Left renal cortex interstitium (tissue), 4 donors: ENCODE data around the gene TMEM117. TPM values are rescaled to one million over a fixed set of nuclear protein-coding genes. Genes with fewer than 3 reads are reported as not detected.
"Not testable (repeated sequence)": the region's sequence is repeated elsewhere in the genome, so short reads cannot be mapped to it uniquely, and the experiment has no call there.

Experiments used
- DNase-seq, 4 donors: peaks; one replicate each; pipeline ENCODE4 v3.0.0-alpha.2; 2013; ENCODE audit warnings: low read depth in 4 of 4, low spot score in 2 of 4, missing footprints in 1 of 4
- polyA plus RNA-seq, 4 donors: library from polyadenylated mRNA; unstranded; fragments of 120-200 nt; gene quantifications; one replicate each; pipeline ENCODE4 v1.2.1, GENCODE V29; 2013; ENCODE audit not compliant: insufficient read length in 4 of 4

The TMEM117 gene
- polyA plus RNA-seq, 4 donors: 12.4 to 16.4 (median 13.5) TPM

- DNase-seq: no peak
Measured at GRCh38 chr12:44159862-44160261, 324.0 kb downstream of the TMEM117 start.

GRCh38 chr12:44162961-44163360 lies 327.1 kb downstream of the TMEM117 start:
- no peak for DNase-seq

GRCh38 chr12:44174053-44174452 lies 338.2 kb downstream of the TMEM117 start:
- no peak for DNase-seq

GRCh38 chr12:44184499-44185206 lies 348.8 kb downstream of the TMEM117 start:
- DNase-seq: no peak

GRCh38 chr12:44193281-44193680 lies 357.4 kb downstream of the TMEM117 start:
- DNase-seq: no peak

- DNase-seq: not testable (repeated sequence)
Measured at GRCh38 chr12:44195719-44196118, 359.8 kb downstream of the TMEM117 start.

- no peak for DNase-seq
Measured at GRCh38 chr12:44206045-44206444, 370.2 kb downstream of the TMEM117 start.

- no peak for DNase-seq
Measured at GRCh38 chr12:44217146-44217883, 381.4 kb downstream of the TMEM117 start.

- DNase-seq: no peak
Measured at GRCh38 chr12:44223736-44224135, 387.9 kb downstream of the TMEM117 start.

- DNase-seq: no peak
Measured at GRCh38 chr12:44224399-44225148, 388.7 kb downstream of the TMEM117 start.

- DNase-seq: no peak
Measured at GRCh38 chr12:44225149-44225510, 389.2 kb downstream of the TMEM117 start.

GRCh38 chr12:44227616-44228015 lies 391.7 kb downstream of the TMEM117 start:
- DNase-seq: no peak

- no peak for DNase-seq
Measured at GRCh38 chr12:44229846-44230245, 394.0 kb downstream of the TMEM117 start.

GRCh38 chr12:44235674-44236073 lies 399.8 kb downstream of the TMEM117 start:
- DNase-seq: no peak

GRCh38 chr12:44240186-44240585 lies 404.3 kb downstream of the TMEM117 start:
- DNase-seq: no peak

- no peak for DNase-seq
Measured at GRCh38 chr12:44245932-44246331, 410.1 kb downstream of the TMEM117 start.

- DNase-seq: no peak
Measured at GRCh38 chr12:44246482-44247105, 410.7 kb downstream of the TMEM117 start.

- no peak for DNase-seq
Measured at GRCh38 chr12:44247588-44247987, 411.7 kb downstream of the TMEM117 start.

GRCh38 chr12:44248436-44248835 lies 412.6 kb downstream of the TMEM117 start:
- DNase-seq: no peak

GRCh38 chr12:44250440-44250839 lies 414.6 kb downstream of the TMEM117 start:
- not testable (repeated sequence) for DNase-seq

GRCh38 chr12:44253338-44253856 lies 417.5 kb downstream of the TMEM117 start:
- no peak for DNase-seq
